Breast epithelium (tissue), 3 donors: Measurements from ENCODE around the gene WFIKKN2.

Experiments used
- POLR2A ChIP-seq: fragments of 450-650 bp; IDR thresholded peaks from one replicate; pipeline ENCODE4 v1.6.1; 2016; ENCODE audit warnings: antibody characterized with exemption, mild to moderate bottlenecking, moderate library complexity
- POLR2AphosphoS5 ChIP-seq, 3 donors: sonication (generic); formaldehyde crosslinking; IDR thresholded peaks; one replicate each; pipeline ENCODE4 v1.6.1; 2017; ENCODE audit warnings: antibody characterized with exemption in 3 of 3
- TF ChIP-seq, protein P1 (sequence below), 3 donors: fragments of 450-650 bp; IDR thresholded peaks; one replicate each; pipeline ENCODE4 v1.5.1; 2016 to 2017; ENCODE audit warnings: antibody characterized with exemption in 3 of 3, mild to moderate bottlenecking in 3 of 3, moderate library complexity in 3 of 3

DNA sequence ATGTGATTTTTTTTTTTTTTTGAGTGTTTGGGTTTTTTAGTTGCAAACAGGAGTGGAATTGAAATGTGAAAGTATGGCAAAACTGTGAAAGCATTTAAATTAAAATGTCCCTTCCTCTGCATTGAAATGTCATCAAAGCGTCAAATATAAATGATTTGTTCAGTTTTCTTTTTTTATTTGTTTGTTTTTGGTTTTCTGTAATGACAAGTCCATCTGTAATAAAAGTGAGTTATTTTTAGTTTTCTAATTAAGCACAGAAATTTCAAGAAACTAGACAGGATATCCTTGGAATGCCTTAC is 32.7 kb downstream of the WFIKKN2 start:
- TF ChIP-seq, protein P1, sequence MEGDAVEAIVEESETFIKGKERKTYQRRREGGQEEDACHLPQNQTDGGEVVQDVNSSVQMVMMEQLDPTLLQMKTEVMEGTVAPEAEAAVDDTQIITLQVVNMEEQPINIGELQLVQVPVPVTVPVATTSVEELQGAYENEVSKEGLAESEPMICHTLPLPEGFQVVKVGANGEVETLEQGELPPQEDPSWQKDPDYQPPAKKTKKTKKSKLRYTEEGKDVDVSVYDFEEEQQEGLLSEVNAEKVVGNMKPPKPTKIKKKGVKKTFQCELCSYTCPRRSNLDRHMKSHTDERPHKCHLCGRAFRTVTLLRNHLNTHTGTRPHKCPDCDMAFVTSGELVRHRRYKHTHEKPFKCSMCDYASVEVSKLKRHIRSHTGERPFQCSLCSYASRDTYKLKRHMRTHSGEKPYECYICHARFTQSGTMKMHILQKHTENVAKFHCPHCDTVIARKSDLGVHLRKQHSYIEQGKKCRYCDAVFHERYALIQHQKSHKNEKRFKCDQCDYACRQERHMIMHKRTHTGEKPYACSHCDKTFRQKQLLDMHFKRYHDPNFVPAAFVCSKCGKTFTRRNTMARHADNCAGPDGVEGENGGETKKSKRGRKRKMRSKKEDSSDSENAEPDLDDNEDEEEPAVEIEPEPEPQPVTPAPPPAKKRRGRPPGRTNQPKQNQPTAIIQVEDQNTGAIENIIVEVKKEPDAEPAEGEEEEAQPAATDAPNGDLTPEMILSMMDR (IDR thresholded peaks at IDR 0.05), result no peak
- TF ChIP-seq POLR2A (no peak), POLR2AphosphoS5 (IDR thresholded peaks at IDR 0.05) (no peak)
